WTC11 (cell line): ENCODE data around the gene OBSCN. TPM values are rescaled to one million over a fixed set of nuclear protein-coding genes. Genes with fewer than 3 reads are reported as not detected.

ENCODE experiments used
- ATAC-seq: fragments of 200-7000 bp; cut with Tn5 transposase; 2 replicates; pipeline ENCODE4 v1.10.0; 2021; ENCODE audit warnings: mild to moderate bottlenecking, moderate library complexity
- CTCF ChIA-PET: fragments of 300-600 bp; sonication (Branson Sonifier 250); formaldehyde crosslinking; loops from one replicate; lab custom pipeline; 2021; ENCODE audit warnings: antibody characterized with exemption; lab: Charles Lee
- POLR2A ChIA-PET: fragments of 350-600 bp; sonication (Branson Sonifier 250); formaldehyde crosslinking; loops from one replicate; lab custom pipeline; 2021; ENCODE audit warnings: antibody characterized with exemption; lab: Charles Lee
- DNase-seq: peaks from one replicate; pipeline ENCODE4 v3.0.0; 2021; ENCODE audit warnings: low spot score
- H3K27ac Mint-ChIP-seq: 2 replicates; pipeline ENCODE4 v1.8.0; 2021; ENCODE audit warnings: mixed read lengths
- H3K27me3 Mint-ChIP-seq: 2 replicates; pipeline ENCODE4 v1.8.0; 2021; ENCODE audit warnings: low read depth, mild to moderate bottlenecking, moderate library complexity, mixed read lengths
- H3K36me3 Mint-ChIP-seq: 2 replicates; pipeline ENCODE4 v1.8.0; 2021; ENCODE audit warnings: mixed read lengths
- H3K4me1 Mint-ChIP-seq: 2 replicates; pipeline ENCODE4 v1.8.0; 2022; ENCODE audit warnings: mixed read lengths
- H3K4me3 Mint-ChIP-seq: 2 replicates; pipeline ENCODE4 v1.8.0; 2021; ENCODE audit warnings: mild to moderate bottlenecking, moderate library complexity, mixed read lengths
- H3K9me3 Mint-ChIP-seq: 2 replicates; pipeline ENCODE4 v1.8.0; 2021; ENCODE audit warnings: mixed read lengths
- CBFB ChIP-seq: sonication (generic); formaldehyde crosslinking; IDR thresholded peaks from 2 replicates; pipeline ENCODE4 v1.8.1; 2022; ENCODE audit warnings: mild to moderate bottlenecking, low read depth, missing genetic modification reagents
- ELF4 ChIP-seq: sonication (generic); formaldehyde crosslinking; IDR thresholded peaks from 2 replicates; pipeline ENCODE4 v1.8.1; 2022; ENCODE audit warnings: low read depth, mild to moderate bottlenecking, moderate library complexity, missing genetic modification reagents
- FOXK1 ChIP-seq: sonication (generic); formaldehyde crosslinking; IDR thresholded peaks from 2 replicates; pipeline ENCODE4 v1.8.0; 2022; ENCODE audit warnings: mild to moderate bottlenecking, moderate library complexity, missing genetic modification reagents
- GABPB1 ChIP-seq: sonication (generic); formaldehyde crosslinking; IDR thresholded peaks from 2 replicates; pipeline ENCODE4 v1.8.1; 2023; ENCODE audit warnings: mild to moderate bottlenecking, missing genetic modification reagents
- KAT7 ChIP-seq: sonication (generic); formaldehyde crosslinking; IDR thresholded peaks from 2 replicates; pipeline ENCODE4 v1.8.1; 2023; ENCODE audit warnings: missing genetic modification reagents, mild to moderate bottlenecking, borderline replicate concordance
- NFATC4 ChIP-seq: fragments of 250-450 bp; sonication (Bioruptor Pico); IDR thresholded peaks from 2 replicates; pipeline ENCODE4 v1.9.0; 2021; ENCODE audit warnings: mild to moderate bottlenecking
- NFE2L1 ChIP-seq: sonication (generic); formaldehyde crosslinking; IDR thresholded peaks from 2 replicates; pipeline ENCODE4 v1.8.1; 2023; ENCODE audit warnings: missing genetic modification reagents
- RELA ChIP-seq: sonication (generic); formaldehyde crosslinking; IDR thresholded peaks from 2 replicates; pipeline ENCODE4 v1.8.1; 2022; ENCODE audit warnings: missing genetic modification reagents, mild to moderate bottlenecking, borderline replicate concordance
- RORB ChIP-seq: fragments of 250-450 bp; sonication (Bioruptor Pico); IDR thresholded peaks from 2 replicates; pipeline ENCODE4 v1.9.0; 2021; ENCODE audit warnings: mild to moderate bottlenecking
- SMAD3 ChIP-seq: sonication (generic); formaldehyde crosslinking; IDR thresholded peaks from 2 replicates; pipeline ENCODE4 v1.8.0; 2022; ENCODE audit warnings: missing genetic modification reagents, mild to moderate bottlenecking, borderline replicate concordance
- total RNA-seq: library from RNA; stranded (reverse); gene quantifications from 3 replicates; pipeline ENCODE4 v1.2.3, GENCODE V29; 2021
- TF ChIP-seq, protein P1 (sequence below): sonication (generic); formaldehyde crosslinking; IDR thresholded peaks from 2 replicates; pipeline ENCODE4 v1.8.0; 2022; ENCODE audit warnings: missing genetic modification reagents
- TF ChIP-seq, protein P2 (sequence below): sonication (generic); formaldehyde crosslinking; IDR thresholded peaks from 2 replicates; pipeline ENCODE4 v1.8.1; 2022; ENCODE audit warnings: low read depth, missing genetic modification reagents, borderline replicate concordance
- TF ChIP-seq, protein P3 (sequence below): fragments of 250-450 bp; sonication (Bioruptor Pico); conservative IDR thresholded peaks from 2 replicates; pipeline ENCODE4 v1.9.0; 2021; ENCODE audit warnings: mild to moderate bottlenecking
- TF ChIP-seq, protein P4 (sequence below): fragments of 250-450 bp; sonication (Bioruptor Pico); IDR thresholded peaks from 2 replicates; pipeline ENCODE4 v1.8.0; 2021; ENCODE audit warnings: mild to moderate bottlenecking
- TF ChIP-seq, protein P5 (sequence below): sonication (generic); formaldehyde crosslinking; IDR thresholded peaks from 2 replicates; pipeline ENCODE4 v1.8.1; 2022; ENCODE audit warnings: missing genetic modification reagents, borderline replicate concordance
- TF ChIP-seq, protein P6 (sequence below): sonication (generic); formaldehyde crosslinking; IDR thresholded peaks from 2 replicates; pipeline ENCODE4 v1.8.1; 2023; ENCODE audit warnings: mild to moderate bottlenecking, moderate library complexity, missing genetic modification reagents

OBSCN gene
- total RNA-seq, 1 experiment from 2014 or later, result 38.8 TPM

DNA sequence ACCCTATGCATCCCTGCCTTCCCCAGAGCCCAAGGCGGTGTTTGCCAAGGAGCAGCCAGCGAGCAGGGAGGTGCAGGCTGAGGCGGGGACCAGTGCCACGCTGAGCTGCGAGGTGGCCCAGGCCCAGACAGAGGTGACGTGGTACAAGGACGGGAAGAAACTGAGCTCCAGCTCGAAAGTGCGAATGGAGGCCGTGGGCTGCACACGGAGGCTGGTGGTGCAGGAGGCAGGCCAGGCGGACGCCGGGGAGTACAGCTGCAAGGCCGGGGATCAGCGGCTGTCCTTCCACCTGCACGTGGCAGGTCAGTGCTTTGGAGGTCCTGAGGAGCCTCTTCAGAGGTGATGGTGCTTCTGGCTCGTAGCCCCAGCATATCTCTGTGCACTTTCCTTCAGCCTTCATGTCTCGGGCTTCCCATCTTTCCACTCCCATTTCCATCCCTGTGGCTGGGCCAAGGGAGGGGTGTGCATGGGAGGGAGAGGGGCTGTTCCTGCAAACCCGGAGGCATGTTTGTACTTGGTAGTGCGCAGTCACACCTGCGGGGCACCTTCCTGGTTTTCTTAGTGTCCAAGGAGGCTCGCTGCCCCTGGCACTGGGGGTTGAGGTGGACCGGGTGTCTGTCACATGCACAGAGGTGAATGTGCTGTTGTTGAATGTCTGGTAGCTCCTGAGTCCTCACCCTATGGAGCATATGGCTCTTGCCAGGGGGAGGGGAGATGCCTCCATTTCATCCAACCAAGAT, 56.4 kb downstream of the OBSCN start (continued):
- TF ChIP-seq NFATC4 (CRISPR knock-in tag) (no peak), RORB (CRISPR knock-in tag) (no peak), ELF4 (CRISPR knock-in tag) (no peak), NFE2L1 (CRISPR knock-in tag) (no peak), SMAD3 (CRISPR knock-in tag) (no peak), RELA (CRISPR knock-in tag) (no peak)
- TF ChIP-seq, protein P1, sequence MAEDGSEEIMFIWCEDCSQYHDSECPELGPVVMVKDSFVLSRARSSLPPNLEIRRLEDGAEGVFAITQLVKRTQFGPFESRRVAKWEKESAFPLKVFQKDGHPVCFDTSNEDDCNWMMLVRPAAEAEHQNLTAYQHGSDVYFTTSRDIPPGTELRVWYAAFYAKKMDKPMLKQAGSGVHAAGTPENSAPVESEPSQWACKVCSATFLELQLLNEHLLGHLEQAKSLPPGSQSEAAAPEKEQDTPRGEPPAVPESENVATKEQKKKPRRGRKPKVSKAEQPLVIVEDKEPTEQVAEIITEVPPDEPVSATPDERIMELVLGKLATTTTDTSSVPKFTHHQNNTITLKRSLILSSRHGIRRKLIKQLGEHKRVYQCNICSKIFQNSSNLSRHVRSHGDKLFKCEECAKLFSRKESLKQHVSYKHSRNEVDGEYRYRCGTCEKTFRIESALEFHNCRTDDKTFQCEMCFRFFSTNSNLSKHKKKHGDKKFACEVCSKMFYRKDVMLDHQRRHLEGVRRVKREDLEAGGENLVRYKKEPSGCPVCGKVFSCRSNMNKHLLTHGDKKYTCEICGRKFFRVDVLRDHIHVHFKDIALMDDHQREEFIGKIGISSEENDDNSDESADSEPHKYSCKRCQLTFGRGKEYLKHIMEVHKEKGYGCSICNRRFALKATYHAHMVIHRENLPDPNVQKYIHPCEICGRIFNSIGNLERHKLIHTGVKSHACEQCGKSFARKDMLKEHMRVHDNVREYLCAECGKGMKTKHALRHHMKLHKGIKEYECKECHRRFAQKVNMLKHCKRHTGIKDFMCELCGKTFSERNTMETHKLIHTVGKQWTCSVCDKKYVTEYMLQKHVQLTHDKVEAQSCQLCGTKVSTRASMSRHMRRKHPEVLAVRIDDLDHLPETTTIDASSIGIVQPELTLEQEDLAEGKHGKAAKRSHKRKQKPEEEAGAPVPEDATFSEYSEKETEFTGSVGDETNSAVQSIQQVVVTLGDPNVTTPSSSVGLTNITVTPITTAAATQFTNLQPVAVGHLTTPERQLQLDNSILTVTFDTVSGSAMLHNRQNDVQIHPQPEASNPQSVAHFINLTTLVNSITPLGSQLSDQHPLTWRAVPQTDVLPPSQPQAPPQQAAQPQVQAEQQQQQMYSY (CRISPR knock-in tag), result no peak
- TF ChIP-seq, protein P2, sequence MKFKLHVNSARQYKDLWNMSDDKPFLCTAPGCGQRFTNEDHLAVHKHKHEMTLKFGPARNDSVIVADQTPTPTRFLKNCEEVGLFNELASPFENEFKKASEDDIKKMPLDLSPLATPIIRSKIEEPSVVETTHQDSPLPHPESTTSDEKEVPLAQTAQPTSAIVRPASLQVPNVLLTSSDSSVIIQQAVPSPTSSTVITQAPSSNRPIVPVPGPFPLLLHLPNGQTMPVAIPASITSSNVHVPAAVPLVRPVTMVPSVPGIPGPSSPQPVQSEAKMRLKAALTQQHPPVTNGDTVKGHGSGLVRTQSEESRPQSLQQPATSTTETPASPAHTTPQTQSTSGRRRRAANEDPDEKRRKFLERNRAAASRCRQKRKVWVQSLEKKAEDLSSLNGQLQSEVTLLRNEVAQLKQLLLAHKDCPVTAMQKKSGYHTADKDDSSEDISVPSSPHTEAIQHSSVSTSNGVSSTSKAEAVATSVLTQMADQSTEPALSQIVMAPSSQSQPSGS (CRISPR knock-in tag), result no peak

DNA sequence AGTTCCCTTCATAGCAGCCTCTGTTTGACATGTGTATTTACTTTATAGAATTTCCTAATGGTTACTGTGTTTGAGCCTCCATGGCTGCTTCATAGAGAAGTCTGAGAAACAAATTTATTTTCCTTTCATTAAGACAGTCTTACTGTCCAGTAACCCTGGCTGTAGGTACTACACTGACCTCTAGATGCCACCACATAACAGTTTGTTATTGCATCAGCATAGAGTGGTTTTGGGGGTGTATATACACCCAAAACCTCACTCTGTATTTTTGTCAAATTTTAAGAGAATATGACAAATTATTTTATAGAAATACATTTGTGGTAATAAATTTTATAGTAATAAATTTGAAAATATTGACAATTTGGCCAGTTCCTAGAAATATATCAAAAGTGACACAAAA, 57.3 kb downstream of the OBSCN start:
- ChIA-PET CTCF (interaction anchor here (1.1 kb wide), 1 partner anchor 8 kb away, joined by 3 read pairs; no protein-coding TSS in a partner anchor), POLR2A (no interaction called here)
- Mint-ChIP-seq H3K4me1 (no peaks in the 10 kb centered on the region; the same call in 1 of the 2 replicates), H3K27me3 (no peaks in the 10 kb centered on the region), H3K4me3 (no peak overlapping the region), H3K9me3 (peaks cover 5% of the 10 kb centered on the region; the same call in 1 of the 2 replicates), H3K36me3 (peaks cover 15% of the 10 kb centered on the region), H3K27ac (peak overlapping the region; percentile 69; the same call in 1 of the 2 replicates)
- ATAC-seq (no peak), DNase-seq (no peak)
- TF ChIP-seq GABPB1 (CRISPR knock-in tag), result peak; percentile 69
- no peak for TF ChIP-seq FOXK1 (CRISPR knock-in tag)

DNA sequence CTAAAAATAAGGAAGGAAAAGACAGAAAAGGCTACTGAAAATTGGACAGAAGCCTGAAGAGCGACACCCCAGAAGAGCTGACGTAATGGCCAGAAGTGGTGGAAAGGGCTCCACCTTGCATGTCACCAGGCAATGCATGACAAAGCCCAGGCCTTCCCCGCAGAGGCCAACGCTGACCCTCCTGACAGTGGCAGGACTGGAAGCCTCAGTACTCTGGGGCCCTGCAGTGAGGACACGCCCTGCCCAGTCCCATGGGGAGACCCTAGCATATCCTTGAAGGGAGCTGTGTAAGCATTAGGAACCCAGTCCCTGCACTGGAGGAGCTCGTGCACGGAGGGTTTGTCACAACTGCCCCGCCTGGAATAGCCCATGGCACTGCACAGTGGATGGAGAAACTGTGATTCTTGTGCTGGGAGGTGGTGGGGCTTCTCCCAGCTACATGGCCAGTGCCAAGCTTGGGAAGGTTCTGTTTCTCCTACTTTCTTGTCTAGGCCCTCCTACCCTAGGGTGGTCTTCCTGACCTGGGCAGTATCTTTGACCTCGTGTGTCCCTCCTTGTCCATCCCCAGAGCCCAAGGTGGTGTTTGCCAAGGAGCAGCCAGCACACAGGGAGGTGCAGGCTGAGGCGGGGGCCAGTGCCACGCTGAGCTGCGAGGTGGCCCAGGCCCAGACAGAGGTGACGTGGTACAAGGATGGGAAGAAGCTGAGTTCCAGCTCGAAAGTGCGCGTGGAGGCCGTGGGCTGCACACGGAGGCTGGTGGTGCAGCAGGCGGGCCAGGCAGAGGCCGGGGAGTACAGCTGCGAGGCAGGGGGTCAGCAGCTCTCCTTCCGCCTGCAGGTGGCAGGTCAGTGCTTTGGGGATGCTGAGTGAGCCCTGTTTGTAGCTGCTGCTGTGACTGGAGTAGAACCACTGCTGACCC, 60.4 kb downstream of the OBSCN start:
- TF ChIP-seq, protein P3, sequence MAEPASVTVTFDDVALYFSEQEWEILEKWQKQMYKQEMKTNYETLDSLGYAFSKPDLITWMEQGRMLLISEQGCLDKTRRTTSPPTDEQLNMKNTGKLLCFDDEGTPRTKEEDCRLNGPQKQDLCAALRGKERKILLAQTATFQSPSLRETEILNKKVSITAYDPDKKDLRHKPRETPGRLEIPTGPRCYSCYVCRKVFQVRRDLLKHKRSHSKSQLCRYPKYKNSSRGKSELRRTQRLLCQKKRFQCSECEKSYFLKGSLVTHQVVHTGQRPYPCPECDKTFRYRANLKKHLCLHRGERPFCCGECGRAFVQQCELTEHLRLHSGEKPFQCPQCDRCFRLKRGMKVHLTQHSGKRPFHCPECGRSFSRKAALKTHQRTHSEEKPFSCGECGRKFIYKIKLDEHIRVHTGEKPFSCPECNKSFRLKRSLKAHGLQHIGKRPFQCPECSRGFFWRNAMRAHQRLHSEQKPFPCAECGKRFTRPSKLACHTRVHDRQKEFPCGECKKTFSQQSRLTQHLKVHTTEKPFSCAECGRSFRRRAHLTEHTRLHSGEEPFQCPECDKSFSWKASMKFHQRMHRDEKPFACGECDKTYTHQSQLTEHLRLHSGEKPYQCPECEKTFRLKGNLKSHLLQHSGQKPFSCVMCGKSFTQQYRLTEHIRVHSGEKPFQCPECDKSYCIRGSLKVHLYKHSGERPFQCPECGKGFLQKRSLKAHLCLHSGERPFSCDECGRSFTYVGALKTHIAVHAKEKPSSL (CRISPR knock-in tag), result no peak
- TF ChIP-seq, protein P4, sequence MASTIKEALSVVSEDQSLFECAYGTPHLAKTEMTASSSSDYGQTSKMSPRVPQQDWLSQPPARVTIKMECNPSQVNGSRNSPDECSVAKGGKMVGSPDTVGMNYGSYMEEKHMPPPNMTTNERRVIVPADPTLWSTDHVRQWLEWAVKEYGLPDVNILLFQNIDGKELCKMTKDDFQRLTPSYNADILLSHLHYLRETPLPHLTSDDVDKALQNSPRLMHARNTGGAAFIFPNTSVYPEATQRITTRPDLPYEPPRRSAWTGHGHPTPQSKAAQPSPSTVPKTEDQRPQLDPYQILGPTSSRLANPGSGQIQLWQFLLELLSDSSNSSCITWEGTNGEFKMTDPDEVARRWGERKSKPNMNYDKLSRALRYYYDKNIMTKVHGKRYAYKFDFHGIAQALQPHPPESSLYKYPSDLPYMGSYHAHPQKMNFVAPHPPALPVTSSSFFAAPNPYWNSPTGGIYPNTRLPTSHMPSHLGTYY (CRISPR knock-in tag), result no peak
- TF ChIP-seq CBFB (no peak), FOXK1 (CRISPR knock-in tag) (no peak), KAT7 (no peak)
- TF ChIP-seq, protein P5, sequence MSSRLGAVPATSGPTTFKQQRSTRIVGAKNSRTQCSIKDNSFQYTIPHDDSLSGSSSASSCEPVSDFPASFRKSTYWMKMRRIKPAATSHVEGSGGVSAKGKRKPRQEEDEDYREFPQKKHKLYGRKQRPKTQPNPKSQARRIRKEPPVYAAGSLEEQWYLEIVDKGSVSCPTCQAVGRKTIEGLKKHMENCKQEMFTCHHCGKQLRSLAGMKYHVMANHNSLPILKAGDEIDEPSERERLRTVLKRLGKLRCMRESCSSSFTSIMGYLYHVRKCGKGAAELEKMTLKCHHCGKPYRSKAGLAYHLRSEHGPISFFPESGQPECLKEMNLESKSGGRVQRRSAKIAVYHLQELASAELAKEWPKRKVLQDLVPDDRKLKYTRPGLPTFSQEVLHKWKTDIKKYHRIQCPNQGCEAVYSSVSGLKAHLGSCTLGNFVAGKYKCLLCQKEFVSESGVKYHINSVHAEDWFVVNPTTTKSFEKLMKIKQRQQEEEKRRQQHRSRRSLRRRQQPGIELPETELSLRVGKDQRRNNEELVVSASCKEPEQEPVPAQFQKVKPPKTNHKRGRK, result no peak
- TF ChIP-seq, protein P6, sequence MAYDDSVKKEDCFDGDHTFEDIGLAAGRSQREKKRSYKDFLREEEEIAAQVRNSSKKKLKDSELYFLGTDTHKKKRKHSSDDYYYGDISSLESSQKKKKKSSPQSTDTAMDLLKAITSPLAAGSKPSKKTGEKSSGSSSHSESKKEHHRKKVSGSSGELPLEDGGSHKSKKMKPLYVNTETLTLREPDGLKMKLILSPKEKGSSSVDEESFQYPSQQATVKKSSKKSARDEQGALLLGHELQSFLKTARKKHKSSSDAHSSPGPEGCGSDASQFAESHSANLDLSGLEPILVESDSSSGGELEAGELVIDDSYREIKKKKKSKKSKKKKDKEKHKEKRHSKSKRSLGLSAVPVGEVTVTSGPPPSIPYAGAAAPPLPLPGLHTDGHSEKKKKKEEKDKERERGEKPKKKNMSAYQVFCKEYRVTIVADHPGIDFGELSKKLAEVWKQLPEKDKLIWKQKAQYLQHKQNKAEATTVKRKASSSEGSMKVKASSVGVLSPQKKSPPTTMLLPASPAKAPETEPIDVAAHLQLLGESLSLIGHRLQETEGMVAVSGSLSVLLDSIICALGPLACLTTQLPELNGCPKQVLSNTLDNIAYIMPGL (CRISPR knock-in tag), result no peak
- no peaks in the 10 kb centered on the region for H3K9me3 Mint-ChIP-seq
- ATAC-seq (peak; percentile 56), DNase-seq (no peak)
- H3K4me1 Mint-ChIP-seq, result no peaks in the 10 kb centered on the region; the same call in 1 of the 2 replicates
- H3K36me3 Mint-ChIP-seq, result peaks cover 2% of the 10 kb centered on the region; the same call in 1 of the 2 replicates
- no peak overlapping the region for H3K27ac Mint-ChIP-seq
- ChIA-PET POLR2A (no interaction called here), CTCF (interaction anchor here (0.7 to 2.0 kb wide), 5 partner anchors 9 to 269 kb away, joined by 3 to 10 read pairs (median 7); no protein-coding TSS in a partner anchor)
- H3K4me3 Mint-ChIP-seq, result no peak overlapping the region
- no peaks in the 10 kb centered on the region for H3K27me3 Mint-ChIP-seq
